Adrenal gland (tissue), 12 donors: ENCODE data around the gene QSOX2. TPM values are rescaled to one million over a fixed set of nuclear protein-coding genes. Genes with fewer than 3 reads are reported as not detected.
A peak's percentile ranks its signal among the peaks of the same experiment; 100 is the strongest.

Experiments
- DNase-seq, 7 donors: peaks; one replicate each; pipeline ENCODE4 v3.0.0-alpha.2; 2019 to 2020
- H3K27ac ChIP-seq, 5 donors: fragments of 200-600 bp; sonication (generic) in 4 of 5; 1 replicate in 3 of 5; 2 replicates in 2 of 5; pipeline versions ENCODE4 v1.5.1 to v1.8.0; 2016 to 2020; ENCODE audit warnings: mild to moderate bottlenecking in 1 of 5
- H3K27me3 ChIP-seq: fragments of 200-600 bp; 2 replicates; pipeline ENCODE4 v1.8.0; 2021
- H3K36me3 ChIP-seq, 2 donors: fragments of 200-600 bp; replicated peaks in 1 of 2; 1 replicate in 1 of 2; 2 replicates in 1 of 2; pipeline versions ENCODE4 v1.5.1 to v1.8.0; 2018 to 2022
- H3K4me1 ChIP-seq, 2 donors: fragments of 200-600 bp; replicated peaks in 1 of 2; 1 replicate in 1 of 2; 2 replicates in 1 of 2; pipeline versions ENCODE4 v1.5.1 to v1.8.0; 2018 to 2021
- H3K4me3 ChIP-seq, 4 donors: fragments of 200-600 bp; sonication (generic) in 3 of 4; one replicate each; pipeline ENCODE4 v1.5.1; 2016 to 2018
- H3K9me3 ChIP-seq, 3 donors: fragments of 200-600 bp; sonication (generic) in 1 of 3; replicated peaks in 1 of 3; 1 replicate in 2 of 3; 2 replicates in 1 of 3; pipeline versions ENCODE4 v1.5.1 to v1.8.0; 2016 to 2021
- CTCF ChIP-seq, 6 experiments: fragments of 450-650 bp in 4 of 6; fragments of 200-600 bp in 2 of 6; sonication (generic) in 1 of 6; IDR thresholded peaks; 1 replicate in 5 of 6; 2 replicates in 1 of 6; pipeline versions ENCODE4 v1.5.1 to v1.8.0; 2016 to 2021; ENCODE audit warnings: antibody characterized with exemption in 6 of 6, mild to moderate bottlenecking in 2 of 6, moderate library complexity in 1 of 6
- POLR2A ChIP-seq, 2 donors: fragments of 450-650 bp; IDR thresholded peaks; one replicate each; pipeline ENCODE4 v1.6.1; 2017; ENCODE audit warnings: antibody characterized with exemption in 2 of 2, mild to moderate bottlenecking in 2 of 2, moderate library complexity in 1 of 2
- WGBS, 4 donors: extraction: QIAGEN DNeasy Blood & Tissue Kit in 2 of 4; methylation state at CpG; one replicate each; pipeline versions ENCODE4 v1.1.5 to v1.1.7; 2013 to 2017; 5-methylcytosine and 5-hydroxymethylcytosine counted together
- intact Hi-C, 2 donors: fragments of 100-400 bp; cut with DNase I; formaldehyde crosslinking; loops; one replicate each; pipeline versions ENCODE4 v1.14.1 to v1.15.0; 2022 to 2023
- polyA plus RNA-seq, 3 donors: library from polyadenylated mRNA; stranded (reverse); fragments of 200-250 nt in 2 of 3; fragments of 350-450 nt in 1 of 3; fragmentation: Illumina TruSeq in 1 of 3; extraction: RNeasy Lipid Tissue Mini Kit (QIAGEN cat#74804) in 1 of 3; gene quantifications; one replicate each; pipeline ENCODE4 v1.2.3, GENCODE V29; 2013 to 2014
- total RNA-seq, 9 donors: library from RNA; depleted of rRNA in 4 of 9; stranded (reverse); fragments of >200 nt in 4 of 9; fragments of 120-200 nt in 1 of 9; fragmentation: NEBNext Ultra II Directional in 1 of 9; extraction: Animal tissue kit (Norgen Biotek cat#: 25700) in 1 of 9; gene quantifications; one replicate each; pipeline versions ENCODE4 v1.1.0 to v1.2.4, GENCODE V29; 2013 to 2023
- donor health status: healthy with polysubstance abuse.
- donor health status: Bipolar disorder and iron deficiency.
- donor health status: DM: yes; HTN: yes; CAD: no.
- donor health status: DM: no; HTN: no; CAD: no.
- donor health status: DM: no; HTN: no; CAD: no.
- donor health status: DM: yes; HTN: yes; CAD: no.

The QSOX2 gene
- total and polyA plus RNA-seq, 12 donors, result 6.4 to 14.3 (median 9.3) TPM

- H3K27me3 ChIP-seq, result no peaks in the 10 kb centered on the region
- no peak overlapping the region for H3K27ac ChIP-seq
- no peak for TF ChIP-seq POLR2A (IDR thresholded peaks at IDR 0.05)
- TF ChIP-seq CTCF (IDR thresholded peaks at IDR 0.05), result no peak
- DNase-seq, result no peak
- peaks cover 0 to 5% of the 10 kb centered on the region in 2 donors for H3K36me3 ChIP-seq
- no peak overlapping the region for H3K4me3 ChIP-seq
- WGBS, 4 donors, result 85 to 90% (median 88%) methylated on average over 24 to 30 of the region's 30 CpGs
- H3K4me1 ChIP-seq, result no peaks in the 10 kb centered on the region
- intact Hi-C loops, result no loop called here
- H3K9me3 ChIP-seq, result no peaks in the 10 kb centered on the region
Observed at GRCh38 chr9:136226680-136227407, 18.8 kb downstream of the QSOX2 start.

GRCh38 chr9:136225748-136226679, 19.6 kb downstream of the QSOX2 start:
- intact Hi-C loops, result no loop called here
- H3K27ac ChIP-seq, result no peak overlapping the region
- peak; percentile 46 to 74 (median 59) for DNase-seq
- peaks cover 0 to 5% of the 10 kb centered on the region in 2 donors for H3K36me3 ChIP-seq
- H3K27me3 ChIP-seq, result no peaks in the 10 kb centered on the region
- no peak overlapping the region for H3K4me3 ChIP-seq
- WGBS, 4 donors, result 77 to 87% (median 80%) methylated on average over 19 to 30 of the region's 30 CpGs
- H3K9me3 ChIP-seq, result no peaks in the 10 kb centered on the region
- H3K4me1 ChIP-seq, result no peaks in the 10 kb centered on the region
- TF ChIP-seq CTCF (IDR thresholded peaks at IDR 0.05) (peak; percentile 54 to 73 (median 60)), POLR2A (IDR thresholded peaks at IDR 0.05) (no peak)

- no peaks in the 10 kb centered on the region for H3K27me3 ChIP-seq
- no peak for DNase-seq
- no peaks in the 10 kb centered on the region for H3K4me1 ChIP-seq
- peaks cover 0 to 5% of the 10 kb centered on the region in 2 donors for H3K36me3 ChIP-seq
- TF ChIP-seq CTCF (IDR thresholded peaks at IDR 0.05) (no peak), POLR2A (IDR thresholded peaks at IDR 0.05) (no peak)
- no peak overlapping the region for H3K27ac ChIP-seq
- no peak overlapping the region for H3K4me3 ChIP-seq
- intact Hi-C loops, result no loop called here
- H3K9me3 ChIP-seq, result no peaks in the 10 kb centered on the region
- WGBS, 4 donors, result 87 to 94% (median 89%) methylated on average over 10 to 19 of the region's 19 CpGs
Observed at GRCh38 chr9:136225366-136225747, 20.3 kb downstream of the QSOX2 start.

- 91 to 95% (median 92%) methylated on average over 22 to 30 of the region's 30 CpGs for WGBS, 4 donors
- peaks cover 0 to 5% of the 10 kb centered on the region in 2 donors for H3K36me3 ChIP-seq
- intact Hi-C loops, result no loop called here
- H3K27me3 ChIP-seq, result no peaks in the 10 kb centered on the region
- no peaks in the 10 kb centered on the region for H3K9me3 ChIP-seq
- no peaks in the 10 kb centered on the region for H3K4me1 ChIP-seq
- TF ChIP-seq POLR2A (IDR thresholded peaks at IDR 0.05) (no peak), CTCF (IDR thresholded peaks at IDR 0.05) (no peak)
- no peak for DNase-seq
- no peak overlapping the region for H3K4me3 ChIP-seq
- H3K27ac ChIP-seq, result no peak overlapping the region
Observed at GRCh38 chr9:136223871-136224640, 21.6 kb downstream of the QSOX2 start.
